GM23338 (cell line): ENCODE measurements around the gene SLC18A2. TPM values are rescaled to one million over a fixed set of nuclear protein-coding genes. Genes with fewer than 3 reads are reported as not detected.

Experiments used
- ATAC-seq: fragments of 200-7000 bp; cut with Tn5 transposase; 3 replicates; pipeline ENCODE4 v1.9.1; 2020
- DNase-seq: peaks from one replicate; pipeline ENCODE4 v3.0.0-alpha.2; 2015; ENCODE audit warnings: low spot score
- H2AFZ ChIP-seq: fragments of 200-600 bp; sonication (generic); 2 replicates; pipeline ENCODE4 v1.8.0; 2016; ENCODE audit warnings: antibody characterized with exemption, mild to moderate bottlenecking, moderate library complexity
- H3F3A ChIP-seq: fragments of 200-600 bp; sonication (generic); replicated peaks from 2 replicates; pipeline ENCODE4 v1.8.0; 2017; ENCODE audit warnings: antibody characterized with exemption, mixed run types, low read depth
- H3K27ac ChIP-seq: fragments of 200-600 bp; sonication (generic); 2 replicates; pipeline ENCODE4 v1.6.1; 2016; ENCODE audit warnings: low read depth
- H3K27me3 ChIP-seq: fragments of 200-600 bp; sonication (generic); 2 replicates; pipeline ENCODE4 v1.8.0; 2016; ENCODE audit warnings: mild to moderate bottlenecking, mixed run types, moderate library complexity; ENCODE audit not compliant: insufficient read depth
- H3K36me3 ChIP-seq: fragments of 200-600 bp; sonication (generic); 2 replicates; pipeline ENCODE4 v1.8.0; 2016; ENCODE audit warnings: mild to moderate bottlenecking; ENCODE audit not compliant: insufficient read depth
- H3K4me1 ChIP-seq: fragments of 200-600 bp; sonication (generic); 2 replicates; pipeline ENCODE4 v1.8.0; 2016; ENCODE audit warnings: mild to moderate bottlenecking, moderate library complexity; ENCODE audit not compliant: insufficient read depth
- H3K4me2 ChIP-seq: fragments of 200-600 bp; sonication (generic); 2 replicates; pipeline ENCODE4 v1.7.1; 2017; ENCODE audit warnings: mixed run types
- H3K4me3 ChIP-seq: fragments of 200-600 bp; sonication (generic); 2 replicates; pipeline ENCODE4 v1.6.1; 2016; ENCODE audit warnings: mixed run types
- H3K79me2 ChIP-seq: fragments of 200-600 bp; sonication (generic); replicated peaks from 2 replicates; pipeline ENCODE4 v1.8.0; 2017; ENCODE audit warnings: mild to moderate bottlenecking; ENCODE audit not compliant: insufficient read depth
- H3K9me2 ChIP-seq: fragments of 200-600 bp; sonication (generic); 2 replicates; pipeline ENCODE4 v1.8.0; 2017; ENCODE audit not compliant: insufficient read depth
- H4K20me1 ChIP-seq: fragments of 200-600 bp; sonication (generic); replicated peaks from 2 replicates; pipeline ENCODE4 v1.8.0; 2017; ENCODE audit warnings: mild to moderate bottlenecking; ENCODE audit not compliant: insufficient read depth
- H3K27ac Mint-ChIP-seq: 2 replicates; pipeline ENCODE4 v1.8.0; 2020; ENCODE audit warnings: inconsistent platforms, mild to moderate bottlenecking, moderate library complexity, mixed read lengths
- H3K27me3 Mint-ChIP-seq: 3 replicates; pipeline ENCODE4 v1.8.0; 2022; ENCODE audit warnings: low read depth, mild to moderate bottlenecking, moderate library complexity, mixed read lengths, inconsistent platforms; ENCODE audit not compliant: insufficient read depth, poor library complexity
- H3K36me3 Mint-ChIP-seq: 3 replicates; pipeline ENCODE4 v1.8.0; 2021; ENCODE audit warnings: low read depth, mild to moderate bottlenecking, inconsistent platforms, moderate library complexity, mixed read lengths
- H3K4me1 Mint-ChIP-seq: 3 replicates; pipeline ENCODE4 v1.8.0; 2020; ENCODE audit warnings: mild to moderate bottlenecking, inconsistent platforms, mixed read lengths
- H3K4me3 Mint-ChIP-seq: 3 replicates; pipeline ENCODE4 v1.8.0; 2021; ENCODE audit warnings: moderate library complexity, mild to moderate bottlenecking, inconsistent platforms, mixed read lengths
- H3K9me3 Mint-ChIP-seq: 3 replicates; pipeline ENCODE4 v1.8.0; 2020; ENCODE audit warnings: moderate library complexity, mild to moderate bottlenecking, inconsistent platforms, mixed read lengths
- CREB1 ChIP-seq: fragments of 250-450 bp; sonication (Bioruptor Pico); IDR thresholded peaks from 2 replicates; pipeline ENCODE4 v1.5.0; 2020; ENCODE audit warnings: low read depth, mild to moderate bottlenecking, moderate library complexity
- EZH2 ChIP-seq: fragments of 200-600 bp; sonication (generic); IDR thresholded peaks from one replicate; pipeline ENCODE4 v1.8.0; 2017; ENCODE audit warnings: antibody characterized with exemption, mild to moderate bottlenecking, low read depth; ENCODE audit not compliant: unreplicated experiment
- JUNB ChIP-seq: IDR thresholded peaks from one replicate; pipeline ENCODE4 v1.6.1; 2016; ENCODE audit warnings: antibody characterized with exemption; ENCODE audit not compliant: unreplicated experiment
- REST ChIP-seq: IDR thresholded peaks from one replicate; pipeline ENCODE4 v1.6.1; 2018; ENCODE audit warnings: antibody characterized with exemption; ENCODE audit not compliant: unreplicated experiment
- STAT1 ChIP-seq: IDR thresholded peaks from one replicate; pipeline ENCODE4 v1.6.1; 2016; ENCODE audit warnings: antibody characterized with exemption; ENCODE audit not compliant: unreplicated experiment
- ZNF114 ChIP-seq: fragments of 250-450 bp; sonication (Bioruptor Pico); IDR thresholded peaks from 2 replicates; pipeline ENCODE4 v1.5.0; 2020; ENCODE audit warnings: mild to moderate bottlenecking, moderate library complexity
- ZNF331 ChIP-seq: fragments of 250-450 bp; sonication (Bioruptor Pico); IDR thresholded peaks from 2 replicates; pipeline ENCODE4 v1.5.0; 2020; ENCODE audit warnings: low read depth, mild to moderate bottlenecking, moderate library complexity
- ZNF462 ChIP-seq: fragments of 250-450 bp; sonication (Bioruptor Pico); IDR thresholded peaks from 2 replicates; pipeline ENCODE4 v1.5.0; 2020; ENCODE audit warnings: mild to moderate bottlenecking, moderate library complexity
- polyA plus RNA-seq: library from polyadenylated mRNA; unstranded; fragments of >200 nt; fragmentation: Nextera tagmentation; extraction: Ambion mirVana; gene quantifications from 2 replicates; pipeline ENCODE4 v1.2.1, GENCODE V29; 2016
- total RNA-seq: library from RNA; depleted of rRNA; stranded (reverse); fragments of >200 nt; shearing (Covaris generic); gene quantifications from 2 replicates; pipeline ENCODE4 v1.2.3, GENCODE V29; 2014
- TF ChIP-seq, protein P1 (sequence below): IDR thresholded peaks from 2 replicates; pipeline ENCODE4 v1.6.1; 2016; ENCODE audit warnings: antibody characterized with exemption

The SLC18A2 gene
- total and polyA plus RNA-seq, 2 experiments from 2014 or later = 4.3 to 8.7 TPM

GRCh38 chr10:117277675-117278074 is 36.8 kb downstream of the SLC18A2 start:
- DNase-seq (no peak), ATAC-seq (no peak)
- H3K4me1 Mint-ChIP-seq = peaks cover 6% of the 10 kb centered on the region; the same call in 2 of the 3 replicates
- no peak overlapping the region for H2AFZ ChIP-seq
- no peaks in the 10 kb centered on the region for H3K9me3 Mint-ChIP-seq
- no peaks in the 10 kb centered on the region for H3K79me2 ChIP-seq
- no peaks in the 10 kb centered on the region for H3K9me2 ChIP-seq
- no peak overlapping the region for H3K4me3 Mint-ChIP-seq
- H3K36me3 ChIP-seq = no peaks in the 10 kb centered on the region
- H3K4me1 ChIP-seq = peaks cover 3% of the 10 kb centered on the region; the same call in 1 of the 2 replicates
- H4K20me1 ChIP-seq = no peaks in the 10 kb centered on the region
- no peak overlapping the region for H3K4me2 ChIP-seq
- no peak for TF ChIP-seq CREB1 (CRISPR knock-in tag)
- TF ChIP-seq, protein P1, sequence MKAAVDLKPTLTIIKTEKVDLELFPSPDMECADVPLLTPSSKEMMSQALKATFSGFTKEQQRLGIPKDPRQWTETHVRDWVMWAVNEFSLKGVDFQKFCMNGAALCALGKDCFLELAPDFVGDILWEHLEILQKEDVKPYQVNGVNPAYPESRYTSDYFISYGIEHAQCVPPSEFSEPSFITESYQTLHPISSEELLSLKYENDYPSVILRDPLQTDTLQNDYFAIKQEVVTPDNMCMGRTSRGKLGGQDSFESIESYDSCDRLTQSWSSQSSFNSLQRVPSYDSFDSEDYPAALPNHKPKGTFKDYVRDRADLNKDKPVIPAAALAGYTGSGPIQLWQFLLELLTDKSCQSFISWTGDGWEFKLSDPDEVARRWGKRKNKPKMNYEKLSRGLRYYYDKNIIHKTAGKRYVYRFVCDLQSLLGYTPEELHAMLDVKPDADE = no peak
- TF ChIP-seq REST = no peak
- TF ChIP-seq ZNF331 (CRISPR knock-in tag) = no peak
- TF ChIP-seq STAT1 = no peak
- TF ChIP-seq ZNF462 = no peak
- TF ChIP-seq JUNB = no peak
- no peak for TF ChIP-seq EZH2
- TF ChIP-seq ZNF114 (CRISPR knock-in tag) = no peak
- no peaks in the 10 kb centered on the region for H3K36me3 Mint-ChIP-seq
- H3F3A ChIP-seq = no peaks in the 10 kb centered on the region
- no peak overlapping the region for H3K4me3 ChIP-seq
- no peak overlapping the region for H3K27ac ChIP-seq
- H3K27me3 Mint-ChIP-seq = no peaks in the 10 kb centered on the region
- H3K27ac Mint-ChIP-seq = no peak overlapping the region
- H3K27me3 ChIP-seq = no peaks in the 10 kb centered on the region
